ENCODE measurements around the gene LYL1.

DNA sequence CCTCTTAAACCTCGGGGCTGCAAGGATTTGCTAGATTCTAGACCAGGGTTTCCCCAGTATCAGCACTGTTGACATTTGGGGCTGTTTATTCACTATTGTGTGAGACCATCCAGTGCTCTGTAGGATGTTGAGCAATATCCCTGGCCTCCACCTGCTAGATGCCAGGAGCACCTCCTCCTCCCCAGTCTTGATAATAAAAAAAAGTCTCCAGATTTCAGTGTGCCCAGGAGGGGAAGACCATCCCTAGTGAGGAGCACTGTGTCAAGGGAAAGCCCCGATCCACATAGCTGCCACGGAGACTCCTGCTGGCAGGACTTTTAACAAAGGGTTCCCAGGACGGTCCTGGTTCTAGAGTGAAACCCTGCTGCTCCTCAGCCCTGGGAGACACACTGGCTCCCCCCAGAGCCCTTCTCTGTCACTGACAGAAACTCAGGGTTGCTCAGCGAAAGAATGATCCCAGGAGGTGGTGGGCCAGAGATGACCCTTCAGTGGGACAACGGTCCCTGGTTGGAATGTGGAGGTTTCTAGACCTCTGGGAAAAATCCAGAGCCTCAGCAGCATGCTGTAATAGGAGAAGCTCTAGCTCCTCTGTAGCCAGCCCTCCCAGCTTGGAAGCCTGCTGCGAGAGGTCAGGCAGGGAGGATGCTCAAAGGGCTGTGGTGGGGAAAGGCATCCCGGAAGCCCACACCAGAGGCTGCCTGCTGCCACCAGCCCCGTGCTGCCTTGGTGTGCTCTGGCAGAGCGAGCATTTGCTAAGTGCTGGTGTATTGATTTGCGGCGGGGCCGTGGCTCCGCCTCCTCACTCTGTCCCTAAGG, 20.3 kb downstream of the LYL1 start:
- TF ChIP-seq EZH2phosphoT487 (IDR thresholded peaks at IDR 0.05; ENCODE audit: insufficient read depth, low read depth) (no peak), EZH2 (IDR thresholded peaks at IDR 0.05; ENCODE audit: insufficient read depth, poor library complexity, severe bottlenecking) (no peak)

Measured in GM23248 (cell line).